GM12874 (cell line): ENCODE measurements around the gene CYFIP1.

Experiments
- CTCF ChIP-seq: IDR thresholded peaks from 2 replicates; pipeline ENCODE4 v1.5.1; 2011; ENCODE audit warnings: low read depth, mild to moderate bottlenecking, control low read depth, low read length, moderate library complexity; ENCODE audit not compliant: insufficient read depth

Gene CYFIP1

GRCh38 chr15:22947101-22948000 is 32.8 kb downstream of the CYFIP1 start:
- TF ChIP-seq CTCF, result no peak

GRCh38 chr15:22945071-22945470 is 35.1 kb downstream of the CYFIP1 start:
- TF ChIP-seq CTCF, result no peak

- TF ChIP-seq CTCF, result no peak
These were observed 35.5 kb downstream of the CYFIP1 start for GRCh38 chr15:22944651-22945050.

- TF ChIP-seq CTCF, result no peak
These were observed 37.3 kb downstream of the CYFIP1 start for GRCh38 chr15:22942877-22943276.

GRCh38 chr15:22942306-22942855 is 37.8 kb downstream of the CYFIP1 start:
- TF ChIP-seq CTCF, result no peak

- TF ChIP-seq CTCF, result no peak
These were observed 39.0 kb downstream of the CYFIP1 start for GRCh38 chr15:22941179-22941578.

GRCh38 chr15:22939652-22940061 is 40.5 kb downstream of the CYFIP1 start:
- no peak for TF ChIP-seq CTCF
